NCI-H1092 treated with DMSO at 0.1 percent for 48 hours (cell line): ENCODE results near the gene SNX27.
A peak's percentile ranks its signal among the peaks of the same experiment; 100 is the strongest.
"Not testable (repeated sequence)": the region's sequence is repeated elsewhere in the genome, so short reads cannot be mapped to it uniquely, and the experiment has no call there.

Source experiments
- DNase-seq: peaks from one replicate; lab custom pipeline; 2025; lab: John Stamatoyannopoulos, UW

SNX27 gene

GRCh38 chr1:151604291-151604690, 7.6 kb upstream of the SNX27 start:
- DNase-seq: no peak

DNA sequence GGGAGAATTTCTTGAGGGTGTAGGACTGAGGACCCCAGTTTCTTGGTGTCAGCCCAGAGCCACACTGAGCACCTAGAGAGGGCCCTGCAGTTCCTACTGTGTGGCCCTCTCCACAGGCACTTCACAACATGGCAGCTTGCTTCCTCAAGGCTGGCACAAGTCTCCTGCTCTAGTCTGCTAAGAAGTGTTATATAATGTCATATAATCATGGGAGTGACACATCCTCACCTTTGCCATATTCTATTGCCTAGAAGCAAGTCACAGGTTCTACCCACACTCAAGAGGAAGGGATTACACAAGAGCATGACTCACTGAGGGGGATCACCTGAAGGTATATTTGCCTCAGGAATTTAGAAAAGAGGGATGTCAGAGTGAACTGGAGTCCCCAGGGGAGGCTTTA, 5.5 kb upstream of the SNX27 start:
- DNase-seq: no peak

DNA sequence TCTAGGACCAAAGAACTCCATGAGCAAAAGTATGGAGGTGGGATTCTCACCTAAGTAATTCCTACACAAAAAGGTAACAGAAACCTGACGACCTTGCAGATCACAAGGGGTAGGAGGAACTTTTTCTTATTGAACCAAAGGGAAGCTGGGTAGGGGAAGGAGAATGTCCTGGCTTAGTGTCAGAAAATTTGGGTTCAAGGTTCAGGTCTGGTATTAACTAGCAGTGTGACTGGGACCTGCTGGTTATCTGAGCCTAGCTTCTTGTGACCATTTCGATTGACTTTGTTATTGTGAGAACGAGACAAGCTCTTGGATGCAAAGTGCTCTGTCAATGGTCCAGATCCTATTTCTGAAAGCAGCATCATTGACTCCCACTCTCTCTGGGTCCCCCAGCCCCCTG, 5.0 kb upstream of the SNX27 start:
- no peak for DNase-seq

DNA sequence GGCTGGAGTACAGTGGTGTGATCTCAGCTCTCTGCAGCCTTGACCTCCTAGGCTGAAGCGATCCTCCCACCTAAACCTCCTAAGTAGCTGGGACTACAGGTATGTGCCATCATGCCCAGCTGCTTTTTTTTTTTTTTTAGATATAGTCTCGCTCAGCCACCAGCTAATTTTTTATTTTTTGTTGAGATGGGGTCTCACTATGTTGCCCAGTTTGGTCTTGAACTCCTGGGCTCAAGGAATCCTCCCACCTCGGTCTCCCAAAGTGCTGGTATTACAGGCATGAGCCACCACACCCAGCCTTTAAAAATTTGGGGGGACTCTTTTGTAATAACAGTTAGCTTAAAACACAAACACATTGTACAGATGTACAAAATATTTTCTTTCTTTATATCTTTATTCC, 1.7 kb upstream of the SNX27 start:
- no peak for DNase-seq

- DNase-seq: no peak
These were observed 511 bp upstream of the SNX27 start for GRCh38 chr1:151611288-151611790.

DNA sequence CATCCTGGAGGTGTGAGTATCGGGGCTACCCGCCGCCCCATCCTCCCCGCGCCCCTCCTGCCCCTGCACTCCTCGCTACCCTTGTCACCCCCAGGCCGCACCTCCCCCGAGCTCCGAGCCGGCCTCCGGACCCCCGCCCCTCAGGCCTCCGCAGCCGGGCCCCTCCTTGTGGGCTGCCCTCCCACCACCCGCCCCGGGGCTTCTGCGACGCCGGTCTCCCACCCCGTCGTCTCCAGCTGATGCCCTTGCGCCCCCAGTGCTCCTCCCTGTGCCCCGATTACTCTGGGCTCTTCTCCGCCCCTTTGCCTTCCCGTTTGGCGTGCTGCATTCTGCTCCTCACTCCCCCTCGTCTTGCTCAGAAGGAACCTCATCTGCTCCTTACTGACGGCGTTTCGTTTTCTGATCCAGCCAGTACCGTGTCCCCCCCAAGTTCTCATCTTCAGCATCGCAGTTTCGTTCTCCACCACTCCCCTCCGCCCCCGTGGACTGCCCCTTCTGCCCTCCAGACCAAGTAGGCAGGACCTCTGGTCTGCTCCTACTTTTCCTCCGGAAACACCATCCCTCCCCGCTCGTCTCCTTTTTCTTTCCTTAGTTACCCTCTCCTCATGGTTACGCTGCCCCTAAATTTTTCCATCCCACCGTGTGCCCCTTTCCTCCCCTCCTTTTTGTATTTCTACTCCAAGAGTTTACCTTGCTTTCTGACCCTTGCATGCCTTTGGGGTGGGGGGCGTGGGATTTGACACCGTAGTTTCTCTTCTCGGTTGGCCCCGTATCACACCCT, 841 bp downstream of the SNX27 start:
- DNase-seq: peak; percentile 30

DNA sequence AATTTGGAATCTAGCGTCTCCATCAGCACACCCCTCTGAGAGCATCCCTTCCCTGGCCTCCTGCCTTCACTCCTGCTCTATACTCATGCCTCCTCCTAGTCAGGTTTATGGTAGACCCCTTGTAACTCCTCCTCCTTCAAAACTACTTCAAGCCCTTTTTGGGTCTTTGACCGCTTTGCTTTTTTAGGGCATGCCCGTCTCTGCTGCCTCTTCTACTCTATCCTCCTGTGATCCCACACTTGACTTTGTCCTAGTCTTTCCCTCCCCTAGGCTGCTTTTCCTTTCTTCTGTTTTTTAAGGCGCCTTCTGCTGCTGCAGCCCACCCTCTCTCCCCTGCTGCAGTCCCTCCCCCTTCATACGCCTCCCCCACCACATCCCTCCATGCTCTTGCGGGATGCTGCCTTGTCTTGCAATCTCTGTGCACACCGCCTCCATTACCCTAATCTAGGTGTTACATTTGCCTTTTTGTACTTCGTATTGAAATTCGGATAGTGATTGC, 1.5 kb downstream of the SNX27 start:
- no peak for DNase-seq

DNA sequence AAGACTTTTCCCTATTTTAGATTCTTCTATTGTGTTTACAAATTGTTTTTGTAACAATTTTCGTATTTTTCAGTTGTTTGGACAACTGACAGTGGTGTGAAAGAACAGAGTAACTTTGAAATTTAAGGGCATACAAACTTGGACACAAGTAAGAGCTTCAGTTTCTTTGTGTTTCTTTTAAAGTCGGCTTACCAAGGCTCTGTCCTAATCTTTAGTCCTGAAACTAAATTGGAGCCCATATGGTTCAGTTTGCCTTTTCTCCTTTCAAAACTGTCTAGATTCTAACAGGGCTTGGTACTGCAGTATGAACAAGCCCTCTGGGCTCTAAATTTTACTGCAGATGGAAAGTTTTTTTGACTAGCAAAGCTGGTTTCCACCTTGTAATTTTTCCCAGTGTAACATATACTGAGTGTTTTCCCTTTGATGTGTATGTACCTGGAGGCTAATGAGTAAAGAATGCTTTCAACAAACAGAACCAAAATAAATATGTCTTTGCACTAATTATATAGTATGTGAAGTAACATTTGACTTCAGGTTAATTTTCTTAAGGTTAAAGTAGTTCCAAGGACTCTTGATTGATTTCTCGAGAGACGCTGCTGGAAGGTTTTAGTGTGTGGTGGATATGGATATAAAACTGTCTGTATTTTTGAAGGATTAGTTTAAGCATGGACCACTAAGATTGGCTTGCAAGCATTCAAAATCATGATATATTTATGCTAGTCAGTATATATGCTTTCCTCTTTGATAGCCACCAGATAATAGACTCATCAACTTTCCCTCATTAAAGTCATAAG, 4.1 kb downstream of the SNX27 start:
- DNase-seq: no peak

- no peak for DNase-seq
These were observed 4.6 kb downstream of the SNX27 start for GRCh38 chr1:151616505-151616849.

DNA sequence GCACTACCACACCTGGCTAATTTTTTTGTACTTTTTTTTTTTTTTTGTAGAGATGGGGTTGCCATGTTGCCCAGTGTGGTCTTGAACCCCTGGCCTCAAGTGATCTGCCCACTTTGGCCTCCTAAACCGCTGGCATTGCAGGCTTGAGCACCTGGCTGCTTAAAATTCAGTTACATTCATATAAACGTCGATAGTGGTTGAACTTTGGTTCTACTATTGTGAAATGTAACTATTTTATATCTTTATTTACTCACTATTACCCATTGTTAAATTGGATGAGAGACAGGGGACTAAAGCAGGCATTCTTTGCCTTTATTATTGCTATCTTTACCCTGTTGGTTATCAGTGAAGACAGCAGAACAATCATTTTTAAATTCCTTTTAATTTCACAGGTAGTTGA, 6.2 kb downstream of the SNX27 start:
- DNase-seq: no peak

GRCh38 chr1:151618470-151618869, 6.6 kb downstream of the SNX27 start:
- no peak for DNase-seq

DNA sequence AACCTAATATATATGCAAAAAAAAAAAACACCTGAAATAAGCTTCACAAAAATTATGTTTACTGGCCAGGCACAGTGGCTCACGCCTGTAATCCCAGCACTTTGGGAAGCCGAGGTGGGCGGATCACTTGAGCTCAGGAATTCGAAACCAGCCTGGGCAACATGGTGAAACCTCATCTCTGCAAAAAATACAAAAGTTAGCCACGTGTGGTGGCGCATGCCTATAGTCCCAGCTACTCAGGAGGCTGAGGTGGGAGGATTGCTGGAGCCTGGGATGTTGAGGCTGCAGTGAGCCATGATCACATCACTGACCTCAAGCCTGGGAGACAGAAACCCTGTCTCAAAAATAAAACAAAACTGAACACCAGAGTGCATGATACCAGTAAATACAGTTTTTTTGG, 7.1 kb downstream of the SNX27 start:
- not testable (repeated sequence) for DNase-seq

DNA sequence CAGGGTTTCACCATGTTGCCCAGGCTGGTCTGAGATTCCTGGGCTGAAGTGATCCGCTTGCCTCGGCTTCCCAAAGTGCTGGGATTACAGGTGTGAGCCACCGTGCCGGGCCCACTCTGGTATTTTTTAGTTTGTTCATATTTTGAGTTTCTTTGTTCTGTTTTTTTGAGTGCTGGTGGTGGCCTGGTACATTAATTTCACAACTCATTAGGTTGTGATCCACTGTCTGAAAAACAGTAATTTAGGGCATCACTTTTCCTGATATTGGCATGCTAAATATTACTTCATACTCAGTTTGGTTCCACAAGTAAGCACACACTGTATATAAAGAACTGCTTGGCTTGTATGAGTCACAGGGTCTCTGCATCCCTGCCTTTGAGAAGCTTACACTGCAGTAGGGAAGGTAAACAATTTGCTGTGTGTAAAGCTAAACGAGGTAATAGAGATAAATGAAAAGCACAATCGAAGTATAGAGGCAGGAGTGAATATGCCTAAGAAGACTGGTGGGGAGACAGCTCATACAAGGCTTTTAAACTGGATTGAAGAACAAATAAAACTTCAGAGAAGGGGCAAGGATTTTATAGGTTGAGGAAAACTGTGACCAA, 7.7 kb downstream of the SNX27 start:
- DNase-seq: no peak

DNA sequence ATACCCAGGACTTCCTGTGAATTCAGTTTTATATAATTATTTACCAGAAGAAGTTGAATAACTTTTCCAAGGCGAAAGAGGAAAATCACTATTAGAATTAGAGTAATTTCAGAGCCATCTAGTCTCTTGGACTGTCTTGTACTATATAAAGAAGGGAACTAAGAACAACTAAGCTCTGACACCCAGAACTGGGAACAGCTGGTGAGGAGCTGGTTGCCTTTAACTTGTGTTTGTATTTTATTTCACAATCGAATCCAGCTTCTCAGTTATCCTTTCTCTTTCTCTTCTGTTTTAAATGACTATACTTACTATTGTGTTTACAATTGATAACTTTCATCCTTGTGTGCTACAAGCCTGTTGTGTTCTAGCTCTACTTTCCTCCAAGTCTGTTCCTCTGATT, 8.4 kb downstream of the SNX27 start:
- no peak for DNase-seq

DNA sequence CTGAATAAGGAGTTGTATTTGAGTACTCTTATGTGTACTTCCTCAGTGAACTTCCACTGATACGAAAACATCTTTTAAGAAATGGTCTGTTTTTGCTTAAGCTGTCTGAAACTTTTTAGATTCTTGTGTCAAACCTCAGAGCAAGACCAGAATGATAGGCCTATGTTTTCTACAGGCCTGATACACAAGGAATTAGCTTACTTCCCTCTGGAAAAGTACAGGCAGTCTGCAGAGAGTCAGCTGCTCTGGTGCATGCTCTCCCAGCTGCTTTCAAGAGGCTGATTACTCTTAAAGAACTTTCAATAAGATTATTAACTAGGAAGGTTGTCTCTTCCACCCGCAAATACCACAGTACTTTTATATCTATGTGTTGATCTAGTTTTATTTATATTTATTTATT, 9.5 kb downstream of the SNX27 start:
- no peak for DNase-seq

DNA sequence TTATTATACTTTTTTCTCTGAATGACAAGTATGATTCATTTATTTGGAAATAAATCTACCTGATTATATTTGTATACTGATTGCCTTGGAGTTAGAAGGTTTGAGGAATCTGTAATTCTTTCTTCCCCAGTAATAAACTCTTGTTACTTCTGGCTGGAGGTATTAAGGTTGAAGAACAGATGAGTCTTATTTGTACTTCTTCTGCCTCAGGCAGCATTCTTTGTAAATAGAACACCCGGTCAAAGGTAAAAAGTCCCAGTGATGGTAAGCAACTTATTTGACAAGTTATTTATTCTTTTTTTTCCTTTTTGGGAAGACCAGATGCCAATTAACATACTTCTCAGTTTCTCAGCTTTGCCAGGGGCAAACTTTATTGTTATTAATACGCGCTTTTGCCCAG, 12.9 kb downstream of the SNX27 start:
- no peak for DNase-seq

DNA sequence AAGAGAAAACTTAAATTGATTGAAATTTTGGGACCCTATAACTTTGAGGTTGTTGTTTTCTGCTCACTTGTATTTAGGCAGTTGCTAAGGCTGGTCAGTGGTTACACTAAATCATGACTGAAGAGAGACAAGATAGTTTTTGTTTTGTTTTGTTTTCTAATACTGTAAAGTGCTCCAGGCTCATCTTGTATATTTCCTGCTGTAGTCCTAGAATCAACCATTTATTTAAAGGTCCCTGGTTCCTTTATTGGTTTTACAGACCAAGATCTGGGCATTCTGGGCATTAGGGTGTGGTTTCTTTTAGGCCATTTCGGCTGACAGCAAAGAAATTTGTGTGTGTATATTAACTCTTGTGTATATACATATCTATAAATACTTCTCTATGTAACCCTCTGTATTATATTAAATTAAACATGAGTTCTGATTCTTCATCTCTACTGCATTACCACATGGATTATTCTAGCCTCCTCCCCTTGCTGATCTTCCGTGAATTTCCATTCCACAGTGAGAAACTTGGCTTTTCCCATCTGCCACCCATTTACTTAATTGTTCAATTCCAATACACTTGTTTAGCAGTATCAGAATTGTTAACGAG, 15.0 kb downstream of the SNX27 start:
- no peak for DNase-seq

DNA sequence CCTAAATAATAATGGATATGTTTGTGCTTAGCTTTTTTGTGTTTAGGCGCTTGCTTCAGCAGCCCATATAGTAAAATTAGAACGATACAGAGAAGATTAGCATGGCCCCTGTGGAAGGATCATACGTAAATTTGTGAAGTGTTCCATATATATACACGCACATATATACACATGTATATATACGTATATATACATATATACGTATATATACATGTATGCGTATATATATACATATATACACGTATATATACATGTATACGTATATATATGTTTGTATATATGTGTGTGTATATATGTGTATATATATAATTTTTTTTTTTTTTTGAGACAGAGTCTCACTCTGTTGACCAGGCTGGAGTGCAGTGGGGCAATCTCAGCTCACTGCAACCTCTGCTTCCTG, 17.4 kb downstream of the SNX27 start:
- DNase-seq: no peak

- DNase-seq: no peak
These were observed 23.7 kb downstream of the SNX27 start for GRCh38 chr1:151635479-151636072.

- no peak for DNase-seq
These were observed 26.4 kb downstream of the SNX27 start for GRCh38 chr1:151638074-151638775.

DNA sequence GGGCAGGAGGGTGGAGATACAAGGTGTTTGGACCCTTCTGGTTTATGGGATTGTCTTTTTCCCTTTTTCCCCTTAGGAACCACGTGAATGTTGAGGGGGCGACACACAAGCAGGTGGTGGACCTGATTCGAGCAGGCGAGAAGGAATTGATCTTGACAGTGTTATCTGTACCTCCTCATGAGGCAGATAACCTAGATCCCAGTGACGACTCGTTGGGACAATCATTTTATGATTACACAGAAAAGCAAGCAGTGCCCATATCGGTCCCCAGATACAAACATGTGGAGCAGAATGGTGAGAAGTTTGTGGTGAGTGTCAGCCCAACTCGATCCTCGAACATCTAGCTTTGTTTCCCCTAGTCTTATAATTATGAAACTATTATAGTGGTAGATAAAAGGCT, 27.0 kb downstream of the SNX27 start:
- no peak for DNase-seq
